NOMO-1 (cell line): ENCODE results near the gene TMEM9B.
A peak's percentile ranks its signal among the peaks of the same experiment; 100 is the strongest.

ENCODE experiments used
- DNase-seq, 2 experiments: peaks; one replicate each; lab custom pipeline; 2025; ENCODE audit not compliant: unreplicated experiment in 2 of 2; lab: John Stamatoyannopoulos, UW

The TMEM9B gene

DNA sequence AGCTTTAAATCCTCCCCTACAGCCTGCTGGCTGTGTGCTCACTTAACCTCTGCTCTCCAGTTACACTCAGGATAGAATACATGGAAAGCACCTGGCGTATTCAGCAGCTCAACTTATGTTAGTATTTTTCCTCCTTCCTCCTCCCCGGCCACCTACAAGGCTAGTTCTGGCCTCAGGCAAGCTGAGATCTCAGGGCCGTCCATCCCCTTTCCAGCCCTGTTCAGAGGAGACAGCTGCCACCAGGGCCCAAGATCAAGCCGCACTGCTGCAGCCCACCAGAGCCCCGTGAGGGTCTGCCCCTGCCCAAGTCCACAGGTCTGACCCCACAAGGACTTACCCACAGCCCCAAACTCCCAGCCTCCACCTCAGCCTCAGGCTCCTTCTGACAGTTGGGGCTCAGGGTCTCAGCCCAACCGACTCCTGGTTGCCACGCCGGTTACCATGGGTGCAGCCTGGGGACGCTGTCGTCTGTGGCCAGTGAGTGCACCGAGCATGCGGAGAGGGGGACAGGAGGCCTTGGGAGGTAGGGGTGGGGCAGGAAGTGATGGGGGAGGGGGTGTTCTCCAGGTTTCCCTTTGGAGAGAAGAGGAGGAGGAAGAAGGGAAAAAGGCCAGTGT is 31.6 kb downstream of the TMEM9B start, which contains the start of gene C11orf16:
C11orf16 (minus strand) TSS at position 384 of the 617 bp plus-strand sequence. CDS start 639 bp downstream, outside the sequence.
- no peak for DNase-seq

DNA sequence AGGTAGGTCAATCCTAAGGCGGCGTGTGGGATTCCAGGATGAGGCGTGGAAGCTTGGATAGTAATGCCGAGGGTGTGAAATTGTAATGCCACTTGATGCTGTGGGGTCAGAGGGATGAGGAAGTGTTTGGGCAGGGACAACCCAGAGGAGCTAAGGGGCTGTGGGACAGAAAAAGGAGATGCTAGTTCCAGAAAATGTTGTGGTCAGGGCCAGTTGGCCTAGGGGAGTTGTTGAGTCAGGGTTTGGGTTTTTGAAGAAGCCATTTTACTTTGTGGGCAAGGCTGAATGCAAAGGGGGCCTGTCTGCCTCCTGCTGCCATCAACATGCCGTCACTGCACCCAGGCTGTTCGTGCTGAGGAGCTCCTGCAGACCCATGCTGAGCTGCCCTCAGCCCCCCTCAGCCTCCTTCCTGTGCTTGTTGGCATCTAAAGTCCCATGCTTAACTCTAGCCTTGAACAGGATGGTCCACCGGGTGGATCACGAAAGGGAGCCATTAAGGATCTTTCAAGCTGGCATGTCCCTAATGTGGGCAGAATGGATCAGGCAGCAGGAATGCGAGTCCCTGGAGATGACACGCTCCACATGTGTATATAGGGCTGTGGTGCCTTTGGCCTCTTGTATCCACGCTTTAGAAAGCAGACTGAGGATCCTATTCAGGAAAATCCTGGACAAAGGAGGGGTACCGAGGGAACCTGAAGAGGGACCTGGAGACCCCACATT is 33.6 kb downstream of the TMEM9B start:
- DNase-seq: no peak

DNA sequence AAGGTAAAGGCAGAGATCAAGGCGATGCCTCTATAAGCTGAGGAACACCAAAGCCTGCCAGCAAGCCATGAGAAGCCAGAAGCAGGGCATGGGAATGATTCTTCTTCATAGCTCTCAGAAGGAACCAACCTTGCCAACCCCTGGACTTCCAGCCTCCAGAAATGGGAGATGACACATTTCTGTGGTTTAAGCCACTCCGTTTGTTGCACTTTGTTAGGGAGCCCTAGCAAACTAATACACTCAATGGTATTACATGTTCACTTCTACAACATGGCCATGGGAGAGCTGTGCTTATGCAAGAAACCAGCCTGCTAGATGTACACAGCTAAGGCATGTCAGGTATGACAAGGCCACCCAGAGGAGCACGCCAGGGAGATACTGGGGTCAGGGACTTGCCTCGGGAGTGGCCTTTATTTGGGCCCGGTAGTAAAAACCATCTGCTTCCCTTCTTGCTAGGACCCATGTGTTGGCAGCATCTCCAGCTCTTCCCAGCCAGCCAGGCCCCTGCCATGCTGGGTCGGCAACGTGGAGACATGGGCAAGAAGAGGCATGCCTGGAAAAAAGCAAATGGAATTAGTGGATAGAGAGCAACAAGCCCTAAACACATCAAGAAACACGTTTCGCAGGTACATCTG is 35.1 kb downstream of the TMEM9B start:
- DNase-seq: no peak

DNA sequence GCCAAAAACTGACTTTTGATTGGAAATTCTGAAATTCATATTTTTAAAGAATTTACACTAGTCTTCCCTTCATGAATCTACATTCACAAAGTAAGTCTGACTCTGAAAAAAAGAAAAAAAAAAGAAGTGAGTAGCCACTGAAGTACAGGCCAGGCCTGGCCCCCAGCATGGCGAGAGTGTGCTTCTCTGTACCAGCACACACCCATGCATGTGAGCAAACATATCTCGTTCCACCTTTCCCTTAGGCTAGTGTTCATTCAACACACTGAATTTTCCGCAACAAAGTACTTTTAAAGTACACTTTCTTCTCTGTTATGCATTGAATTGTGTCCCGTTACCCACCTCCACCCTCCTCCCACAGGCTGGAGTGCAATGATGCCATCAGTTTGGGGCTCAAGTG is 36.0 kb downstream of the TMEM9B start:
- no peak for DNase-seq

DNA sequence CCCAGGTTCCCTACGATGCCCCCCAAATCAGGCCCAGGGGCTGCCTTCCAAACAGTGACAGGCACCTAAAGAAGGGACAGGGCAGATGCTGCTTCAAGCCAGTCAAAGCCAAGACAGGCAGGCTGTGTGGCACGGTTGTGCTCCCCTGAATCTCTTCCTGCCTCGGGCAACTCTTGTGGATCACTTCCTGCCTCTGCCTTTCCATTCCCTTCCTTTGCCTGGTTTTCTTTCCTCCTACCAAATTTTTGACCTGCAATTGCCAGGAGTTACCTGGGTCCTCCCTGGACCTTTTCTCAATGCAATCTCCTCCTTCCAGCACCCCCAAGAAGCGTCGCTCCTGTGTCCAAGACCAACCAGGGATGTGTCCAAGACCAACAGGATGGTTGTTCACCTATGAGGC is 37.0 kb downstream of the TMEM9B start:
- no peak for DNase-seq

DNA sequence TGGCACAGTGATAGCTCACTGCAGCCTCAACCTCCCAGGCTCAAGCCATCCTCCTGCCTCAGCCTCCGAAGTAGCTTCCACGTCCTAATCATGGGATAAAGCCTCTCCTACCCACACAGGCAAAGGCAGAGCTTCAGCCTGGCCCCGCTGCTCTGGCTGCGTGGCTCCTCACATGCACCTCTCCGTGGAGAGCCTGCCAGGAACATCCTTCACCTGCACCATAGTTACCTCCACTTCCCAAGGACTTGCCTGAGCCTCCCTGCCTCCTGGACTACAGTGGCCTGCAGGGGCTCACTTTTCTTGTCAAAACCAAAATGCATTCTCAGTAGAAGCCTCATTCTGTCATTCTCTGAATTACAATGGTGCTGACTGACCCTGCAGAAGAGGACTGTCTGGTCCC is 38.0 kb downstream of the TMEM9B start:
- DNase-seq: no peak

DNA sequence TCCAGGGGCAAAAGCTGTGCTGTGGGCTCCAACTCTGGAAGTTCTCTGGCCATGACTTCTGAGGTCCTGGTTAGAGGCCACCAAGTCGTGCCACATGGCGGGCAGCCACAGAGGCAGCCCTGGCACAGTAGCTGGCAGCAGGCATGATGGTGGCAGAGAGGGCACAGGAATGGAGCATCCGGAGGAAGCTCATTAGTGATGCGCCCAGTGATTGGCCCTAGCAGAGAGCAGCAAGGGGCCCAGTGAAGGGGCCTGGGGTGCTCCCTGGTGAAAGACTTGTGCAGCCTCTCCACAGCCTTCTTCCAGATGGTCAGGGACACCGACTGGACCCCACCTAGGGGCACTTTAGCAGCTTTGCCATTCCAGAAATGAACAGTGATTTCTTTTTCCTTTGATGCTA is 38.5 kb downstream of the TMEM9B start:
- DNase-seq: no peak

DNA sequence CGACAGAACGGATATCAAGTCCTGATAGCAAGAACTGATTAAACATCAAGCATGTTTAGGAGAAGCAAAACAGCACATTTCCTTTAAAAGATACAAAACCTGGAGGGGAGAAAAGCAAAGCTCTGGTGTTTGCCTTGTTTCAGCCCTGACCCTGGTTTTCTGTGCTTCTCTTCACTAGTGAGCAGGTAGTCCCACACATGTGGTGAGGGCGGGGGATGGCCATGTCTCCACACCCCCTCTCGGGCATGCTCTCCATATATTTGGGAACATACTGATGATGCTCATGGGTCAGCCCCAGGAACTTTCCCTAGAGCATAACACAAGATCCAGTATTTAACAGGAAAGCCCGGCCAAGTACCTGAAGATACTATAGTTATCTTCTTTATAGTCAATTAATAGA is 41.6 kb downstream of the TMEM9B start:
- DNase-seq: no peak

DNA sequence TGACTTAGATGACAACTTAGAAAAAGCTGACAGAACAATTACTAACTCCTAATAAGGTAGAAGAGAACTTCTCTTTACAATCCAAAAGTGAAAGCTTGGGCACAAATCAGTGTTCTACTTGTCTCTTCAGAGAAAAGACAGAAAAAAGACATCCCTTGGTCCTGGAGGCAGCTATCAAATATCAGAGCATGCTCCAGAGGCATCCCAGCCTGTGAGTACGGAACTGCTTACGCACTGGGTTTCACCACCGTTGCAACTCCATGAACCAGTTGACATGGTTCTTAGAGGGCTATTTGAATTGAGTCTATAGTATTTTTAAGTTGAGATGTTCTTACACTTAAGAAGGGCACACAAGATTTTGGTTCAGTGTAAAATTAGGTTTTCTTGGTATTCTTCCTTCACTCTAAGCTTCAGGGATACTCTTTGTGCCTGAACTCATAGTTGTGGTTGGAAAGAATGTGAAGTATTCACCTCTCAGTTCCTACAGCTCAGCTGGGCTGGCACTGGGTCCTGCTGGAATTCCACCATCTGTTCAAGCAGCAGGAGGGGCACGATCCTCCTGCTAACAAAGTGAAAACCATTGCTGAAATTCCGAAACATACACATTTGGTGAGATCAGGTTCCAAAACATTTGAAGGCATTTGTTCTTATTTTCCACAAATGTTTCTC is 47.0 kb downstream of the TMEM9B start:
- DNase-seq: no peak

DNA sequence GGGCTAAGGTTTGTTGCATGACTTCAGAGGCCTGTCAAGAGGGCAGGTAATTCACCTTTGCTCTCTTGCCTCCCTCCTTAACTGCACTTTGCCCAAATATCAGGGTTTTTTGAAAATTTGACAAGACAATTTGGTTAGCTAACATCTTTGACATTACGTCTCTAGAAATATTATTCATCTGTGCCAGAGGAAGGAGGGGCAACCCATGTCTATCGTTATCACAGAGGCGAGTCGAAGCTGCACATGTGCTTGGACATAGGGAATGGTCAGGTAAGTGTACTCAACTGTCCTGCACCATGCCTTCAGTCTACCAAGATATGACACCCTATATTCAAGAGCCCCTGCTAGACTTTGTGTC is 49.6 kb downstream of the TMEM9B start:
- no peak for DNase-seq

DNA sequence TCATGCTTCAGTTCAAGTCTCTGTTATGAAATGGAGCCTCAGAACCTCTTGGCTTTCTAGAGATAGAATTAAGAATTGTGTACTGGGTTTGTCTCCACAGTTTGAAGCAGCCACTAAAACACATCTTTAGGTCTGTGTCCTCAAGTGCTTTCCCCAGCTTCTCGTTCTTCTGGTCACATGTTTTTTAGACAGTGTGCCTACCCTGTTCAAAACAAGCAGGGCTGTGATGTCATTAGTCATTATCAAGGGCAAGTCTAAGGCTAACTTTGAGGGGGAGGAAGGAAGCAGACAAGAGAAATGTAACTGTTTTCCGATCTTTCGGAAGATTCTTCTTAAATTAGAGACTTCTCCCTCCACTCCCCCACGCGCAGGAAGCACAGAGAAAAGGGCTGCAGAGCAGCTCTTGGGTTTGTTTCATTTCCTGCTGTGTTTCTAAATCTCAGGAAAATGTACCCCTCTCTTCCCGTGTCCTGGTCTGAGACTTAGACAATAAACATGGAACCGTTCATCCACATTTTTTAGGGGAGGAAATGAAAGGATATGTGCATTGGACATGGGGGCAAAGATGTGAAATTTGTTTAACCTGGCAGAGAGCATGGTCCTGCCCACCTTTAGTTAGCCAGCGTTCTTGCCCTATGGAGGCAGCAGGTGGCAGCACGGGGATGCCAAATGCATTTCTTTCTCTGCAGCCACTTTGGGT is 50.1 kb downstream of the TMEM9B start:
- peak; percentile 23 to 35 for DNase-seq

DNA sequence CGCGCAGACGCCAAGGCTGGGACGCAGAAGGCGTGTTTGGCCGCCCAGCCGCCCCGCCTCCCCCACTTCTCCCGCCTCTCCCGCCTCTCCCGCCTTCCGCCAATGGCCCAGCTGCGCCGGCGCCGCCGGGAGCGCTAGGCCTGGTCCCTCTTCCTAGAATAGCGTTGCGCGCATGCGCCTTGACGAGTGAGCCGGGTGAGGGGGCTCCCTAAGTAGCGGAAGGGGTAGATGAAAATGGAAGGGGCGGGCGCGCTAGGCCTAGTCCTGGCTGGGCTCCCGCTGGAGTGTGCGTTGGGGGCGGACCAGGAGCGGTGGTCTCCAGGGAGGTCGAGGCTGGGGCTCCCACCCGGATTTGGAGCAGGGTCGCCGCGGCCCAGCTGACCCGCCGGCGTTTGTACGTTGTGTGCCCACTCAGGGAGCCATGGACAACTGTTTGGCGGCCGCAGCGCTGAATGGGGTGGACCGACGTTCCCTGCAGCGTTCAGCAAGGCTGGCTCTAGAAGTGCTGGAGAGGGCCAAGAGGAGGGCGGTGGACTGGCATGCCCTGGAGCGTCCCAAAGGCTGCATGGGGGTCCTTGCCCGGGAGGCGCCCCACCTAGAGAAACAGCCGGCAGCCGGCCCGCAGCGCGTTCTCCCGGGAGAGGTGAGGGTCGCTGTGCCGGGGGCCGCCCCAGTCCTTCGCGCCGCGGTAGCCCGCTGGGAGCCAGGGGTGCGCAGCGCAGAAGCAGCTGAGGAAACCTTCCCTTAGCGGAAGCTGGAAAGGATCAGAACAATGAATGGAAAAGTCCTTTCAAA is 53.0 kb downstream of the TMEM9B start, which contains the start of gene AKIP1:
AKIP1 (plus strand) TSS at position 161 of the 795 bp plus-strand sequence; CDS start at position 422, 261 bp downstream.
- DNase-seq: peak; percentile 75 to 86

DNA sequence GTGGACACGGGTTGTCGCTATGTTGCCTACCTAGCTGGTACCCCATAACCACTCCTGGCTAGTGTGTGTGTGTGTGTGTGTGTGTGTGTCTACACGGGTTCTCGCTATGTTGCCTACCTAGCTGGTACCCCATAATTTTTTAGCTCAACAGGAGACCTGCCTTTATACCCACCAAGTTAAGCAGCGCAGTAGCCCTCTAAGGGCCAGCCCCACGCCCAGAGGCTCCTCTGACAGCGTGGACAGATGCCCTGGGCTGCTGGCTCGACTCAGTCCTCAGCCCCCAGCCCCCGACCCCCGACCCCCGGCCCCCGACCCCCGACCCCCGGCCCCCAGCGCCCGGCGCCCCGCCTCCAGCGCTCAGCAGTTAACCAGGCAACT is 53.6 kb downstream of the TMEM9B start:
- DNase-seq: no peak

DNA sequence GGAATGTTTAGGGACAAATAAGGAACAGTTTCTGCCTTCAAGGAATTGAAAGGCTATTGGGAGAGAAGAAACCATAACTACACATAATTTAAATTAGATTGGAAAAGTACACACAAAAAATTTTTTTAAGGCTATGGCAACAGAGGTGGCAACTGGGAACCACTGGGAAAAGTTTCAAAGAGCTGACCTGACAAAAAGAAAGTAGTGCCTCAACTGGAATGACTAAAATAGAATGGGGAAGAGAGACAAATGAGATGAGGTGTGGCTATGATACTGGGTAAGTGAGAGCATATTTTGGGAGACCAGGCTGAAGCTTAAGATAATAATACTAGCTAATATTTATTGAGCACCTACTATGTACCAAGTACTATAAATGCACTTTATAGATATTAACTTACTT is 56.1 kb downstream of the TMEM9B start:
- DNase-seq: peak in 1 of 2 experiments; percentile 9

DNA sequence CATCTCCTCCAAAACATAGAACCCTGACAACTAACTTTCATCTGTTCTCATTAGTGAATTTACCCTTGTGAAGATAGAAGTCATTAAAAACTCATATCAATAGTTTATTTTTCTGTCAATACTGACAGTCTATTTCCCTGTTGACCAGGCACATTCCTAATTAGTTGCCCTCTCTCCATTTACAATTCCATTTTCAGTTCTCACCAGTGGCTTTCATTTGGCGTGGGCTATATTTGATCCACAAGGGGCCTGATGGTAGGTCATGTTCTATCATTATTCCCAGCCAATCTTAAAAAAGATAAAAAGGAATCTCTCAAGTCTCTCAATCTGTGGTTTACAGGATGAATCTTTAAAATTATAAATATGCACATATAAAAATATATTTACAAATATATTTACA is 57.1 kb downstream of the TMEM9B start:
- DNase-seq: no peak

DNA sequence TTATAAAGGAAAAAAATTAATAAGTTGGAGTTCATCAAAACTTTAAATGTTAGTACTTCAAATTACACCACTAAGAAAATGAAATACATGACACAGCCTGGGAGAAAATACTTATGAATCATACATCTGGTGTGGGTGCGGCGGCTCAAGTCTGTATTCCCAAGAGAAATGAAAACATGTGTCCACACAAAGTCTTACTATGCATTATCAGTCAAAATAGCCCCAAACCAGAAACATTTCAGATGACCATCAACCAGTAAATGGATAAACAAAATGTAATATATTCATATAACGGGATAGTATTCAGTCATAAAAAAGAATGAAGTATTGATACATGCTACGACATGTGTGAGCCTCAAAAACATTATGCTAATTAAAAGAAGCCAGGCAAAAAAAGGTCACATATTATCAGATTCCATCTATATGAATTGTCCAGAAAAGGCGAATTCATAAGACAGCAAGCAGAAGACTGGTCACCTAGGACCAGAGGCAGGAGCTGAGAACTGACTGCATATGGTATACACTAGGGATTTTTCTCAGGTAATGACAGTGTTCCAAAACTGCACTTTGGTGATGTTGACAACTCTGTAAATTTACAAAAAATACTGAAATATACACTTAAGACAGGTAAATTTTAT is 58.6 kb downstream of the TMEM9B start:
- DNase-seq: no peak

DNA sequence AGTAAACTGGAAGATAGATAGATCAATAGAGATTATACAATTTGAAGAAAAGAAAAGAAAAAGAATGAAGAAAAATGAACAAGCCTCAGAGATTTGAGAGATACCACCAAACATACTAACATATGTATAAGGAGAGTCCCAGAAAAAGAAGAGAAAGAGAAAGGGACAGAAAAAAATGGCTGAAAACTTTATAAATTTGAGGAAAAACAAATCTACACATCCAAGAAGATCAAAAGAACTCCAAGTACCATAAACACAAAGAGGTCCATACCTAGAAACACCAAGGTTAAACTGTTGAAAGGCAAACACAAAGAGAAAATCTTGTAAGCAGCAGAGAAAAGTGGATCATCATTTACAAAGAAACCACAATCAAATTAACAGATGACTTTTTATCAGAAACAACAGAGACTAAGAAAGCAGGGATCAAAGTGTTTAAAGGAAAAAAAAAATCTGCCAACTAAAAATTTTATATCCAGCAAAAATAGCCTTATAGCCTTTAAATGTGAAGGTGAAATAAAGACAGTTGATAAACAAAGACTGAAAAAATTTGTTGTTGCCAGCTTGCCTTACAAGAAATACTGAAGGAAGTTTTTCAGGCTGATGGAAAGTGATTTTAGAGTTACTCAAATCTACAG is 65.0 kb downstream of the TMEM9B start:
- no peak for DNase-seq
